Suprapubic skin (tissue), 4 donors: Measurements from ENCODE around the gene PCSK2. TPM values are rescaled to one million over a fixed set of nuclear protein-coding genes. Genes with fewer than 3 reads are reported as not detected.

Experiments
- DNase-seq, 2 donors: peaks; one replicate each; pipeline ENCODE4 v3.0.0-alpha.2; 2019; ENCODE audit warnings: low spot score in 2 of 2
- H3K27ac ChIP-seq: fragments of 200-600 bp; sonication (generic); one replicate; pipeline ENCODE4 v1.5.1; 2019
- H3K27me3 ChIP-seq: fragments of 200-600 bp; sonication (generic); one replicate; pipeline ENCODE4 v1.5.1; 2019
- H3K36me3 ChIP-seq: fragments of 200-600 bp; sonication (generic); one replicate; pipeline ENCODE4 v1.5.1; 2019
- H3K4me1 ChIP-seq: fragments of 200-600 bp; sonication (generic); one replicate; pipeline ENCODE4 v1.5.1; 2019
- H3K4me3 ChIP-seq: fragments of 200-600 bp; sonication (generic); one replicate; pipeline ENCODE4 v1.5.1; 2019; ENCODE audit warnings: mild to moderate bottlenecking
- H3K9me3 ChIP-seq: fragments of 200-600 bp; sonication (generic); one replicate; pipeline ENCODE4 v1.5.1; 2019
- CTCF ChIP-seq, 2 donors: fragments of 200-600 bp in 1 of 2; fragments of 450-650 bp in 1 of 2; sonication (generic) in 1 of 2; IDR thresholded peaks; one replicate each; pipeline ENCODE4 v1.5.1; 2016 to 2019; ENCODE audit warnings: antibody characterized with exemption in 2 of 2, mild to moderate bottlenecking in 1 of 2, moderate library complexity in 1 of 2
- EP300 ChIP-seq: sonication (generic); formaldehyde crosslinking; IDR thresholded peaks from one replicate; pipeline ENCODE4 v1.6.1; 2017; ENCODE audit warnings: antibody characterized with exemption
- POLR2A ChIP-seq, 2 donors: fragments of 450-650 bp; IDR thresholded peaks; one replicate each; pipeline ENCODE4 v1.6.1; 2017; ENCODE audit warnings: antibody characterized with exemption in 2 of 2, mild to moderate bottlenecking in 2 of 2, moderate library complexity in 2 of 2
- POLR2AphosphoS5 ChIP-seq, 3 donors: sonication (generic); formaldehyde crosslinking; IDR thresholded peaks; one replicate each; pipeline ENCODE4 v1.6.1; 2017; ENCODE audit warnings: antibody characterized with exemption in 3 of 3
- WGBS: methylation state at CpG from one replicate; pipeline ENCODE4 v1.1.5; 2018; 5-methylcytosine and 5-hydroxymethylcytosine counted together
- total RNA-seq, 4 donors: library from RNA; depleted of rRNA; stranded (reverse); fragments of >200 nt; gene quantifications; one replicate each; pipeline ENCODE4 v1.1.0, GENCODE V29; 2016

Gene PCSK2
- total RNA-seq, 4 donors from 2014 or later, result 5.2 to 23.1 (median 12.9) TPM

DNA sequence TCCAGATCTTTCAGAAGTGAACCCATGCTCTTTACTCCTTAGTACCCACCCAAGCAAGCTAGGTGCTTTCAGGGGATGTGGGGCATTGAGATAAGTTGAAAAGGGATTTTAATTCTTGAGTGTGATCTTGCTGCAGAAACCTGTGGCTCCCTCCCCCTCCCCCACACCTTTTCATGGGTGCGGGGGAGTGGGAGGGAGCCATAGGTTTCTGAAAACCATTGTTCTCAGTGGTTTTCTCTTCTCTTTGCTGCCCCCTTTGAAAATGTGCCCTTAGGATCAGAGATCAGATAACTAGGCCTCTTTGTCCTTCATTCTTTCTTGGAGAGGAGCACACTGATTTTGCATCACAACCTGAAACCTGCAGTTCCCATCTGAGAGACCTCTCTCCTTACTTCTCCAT, 2.4 kb downstream of the PCSK2 start:
- Histone ChIP-seq H3K27me3 (peaks cover 60% of the 10 kb centered on the region), H3K9me3 (no peaks in the 10 kb centered on the region)
- TF ChIP-seq CTCF (IDR thresholded peaks at IDR 0.05) (no peak), POLR2A (IDR thresholded peaks at IDR 0.05) (no peak), EP300 (no peak), POLR2AphosphoS5 (IDR thresholded peaks at IDR 0.05) (no peak)

GRCh38 chr20:17233626-17234025, 6.8 kb downstream of the PCSK2 start:
- Histone ChIP-seq H3K27me3 (peaks cover 21% of the 10 kb centered on the region), H3K36me3 (no peaks in the 10 kb centered on the region), H3K27ac (no peak overlapping the region), H3K4me3 (no peak overlapping the region), H3K4me1 (peaks cover 2% of the 10 kb centered on the region), H3K9me3 (no peaks in the 10 kb centered on the region)
- 86% methylated on average over 4 of the region's 4 CpGs for WGBS
- DNase-seq, result no peak
- TF ChIP-seq POLR2AphosphoS5 (IDR thresholded peaks at IDR 0.05), result no peak
- TF ChIP-seq CTCF (IDR thresholded peaks at IDR 0.05), result no peak
- TF ChIP-seq EP300, result no peak
- no peak for TF ChIP-seq POLR2A (IDR thresholded peaks at IDR 0.05)

More for the DNA sequence above, 2.4 kb downstream of the PCSK2 start:
- Histone ChIP-seq H3K27ac (no peak overlapping the region), H3K4me1 (peaks cover 19% of the 10 kb centered on the region), H3K4me3 (no peak overlapping the region), H3K36me3 (no peaks in the 10 kb centered on the region)
- 35% methylated on average over 1 of the region's 1 CpG for WGBS
- no peak for DNase-seq

DNA sequence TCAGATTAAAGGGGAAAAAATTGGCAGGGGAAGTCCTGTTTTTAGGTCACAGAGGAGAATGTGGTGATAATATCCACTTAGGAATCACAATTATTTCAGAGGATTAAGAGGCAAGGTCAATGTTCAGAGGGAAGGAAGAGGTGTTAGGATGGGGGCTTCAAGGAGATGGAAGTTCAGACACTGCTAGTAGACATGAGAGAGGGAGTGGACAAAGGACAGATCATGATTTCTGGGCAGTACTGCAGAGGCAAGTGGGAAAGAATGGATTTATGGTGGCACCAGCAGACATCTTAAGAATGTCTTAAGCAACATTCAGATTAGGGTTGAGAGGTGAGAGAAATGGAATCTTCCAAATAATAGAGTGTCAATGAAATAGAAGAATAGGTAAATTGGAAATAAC, 9.9 kb downstream of the PCSK2 start:
- no peak for DNase-seq
- H3K9me3 ChIP-seq, result no peaks in the 10 kb centered on the region
- no peaks in the 10 kb centered on the region for H3K4me1 ChIP-seq
- H3K4me3 ChIP-seq, result no peak overlapping the region
- no peaks in the 10 kb centered on the region for H3K27me3 ChIP-seq
- H3K36me3 ChIP-seq, result no peaks in the 10 kb centered on the region
- H3K27ac ChIP-seq, result no peak overlapping the region
- no peak for TF ChIP-seq EP300
- TF ChIP-seq POLR2A (IDR thresholded peaks at IDR 0.05), result no peak
- TF ChIP-seq CTCF (IDR thresholded peaks at IDR 0.05), result no peak
- no peak for TF ChIP-seq POLR2AphosphoS5 (IDR thresholded peaks at IDR 0.05)

DNA sequence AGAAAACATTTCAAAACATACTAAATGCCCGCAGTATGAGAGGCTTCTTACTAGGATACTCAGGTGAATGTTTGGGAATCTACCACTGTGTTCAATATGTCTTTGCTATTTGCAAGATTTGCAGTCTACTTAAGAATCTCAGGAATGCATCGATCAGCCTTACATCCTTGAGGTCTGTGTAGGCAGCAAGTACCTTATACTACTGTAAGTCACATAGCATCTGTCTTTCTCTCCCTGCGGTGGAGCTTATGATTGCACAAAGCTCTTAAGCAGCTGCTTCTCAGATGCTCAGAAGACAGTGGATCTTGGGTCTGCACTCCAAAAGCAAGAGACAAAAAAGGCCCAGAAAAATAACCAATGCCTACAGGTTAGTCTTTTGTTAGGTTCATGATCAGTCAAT, 21.4 kb downstream of the PCSK2 start:
- TF ChIP-seq POLR2A (IDR thresholded peaks at IDR 0.05) (no peak), EP300 (no peak), POLR2AphosphoS5 (IDR thresholded peaks at IDR 0.05) (no peak), CTCF (IDR thresholded peaks at IDR 0.05) (no peak)
- no peak overlapping the region for H3K4me3 ChIP-seq
- no peak overlapping the region for H3K27ac ChIP-seq
- H3K36me3 ChIP-seq, result no peaks in the 10 kb centered on the region
- no peaks in the 10 kb centered on the region for H3K27me3 ChIP-seq
- H3K9me3 ChIP-seq, result no peaks in the 10 kb centered on the region
- 52% methylated on average over 3 of the region's 3 CpGs for WGBS
- no peak for DNase-seq
- H3K4me1 ChIP-seq, result no peaks in the 10 kb centered on the region

DNA sequence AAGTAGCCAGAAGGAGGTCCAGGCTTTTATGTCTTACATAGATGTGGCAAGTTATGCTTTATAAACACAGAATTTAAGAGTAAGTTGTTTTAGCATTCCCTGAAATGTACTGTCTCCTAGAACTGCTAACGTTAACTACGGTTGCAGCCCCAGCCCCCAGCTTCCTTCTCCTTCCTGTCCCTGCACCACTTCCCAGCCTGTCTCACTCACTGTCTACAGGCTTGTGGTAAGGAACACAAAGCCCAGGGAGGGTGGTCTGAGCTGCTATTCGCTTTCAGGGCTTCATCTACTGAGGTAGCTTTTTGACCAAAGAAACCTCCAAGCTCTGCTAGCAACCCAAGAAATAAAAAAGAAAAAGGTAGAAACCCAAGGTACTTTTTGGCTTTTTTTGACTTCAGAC, 35.9 kb downstream of the PCSK2 start:
- no peak for DNase-seq
- 47% methylated on average over 3 of the region's 3 CpGs for WGBS
- H3K27ac ChIP-seq, result no peak overlapping the region
- no peaks in the 10 kb centered on the region for H3K36me3 ChIP-seq
- no peaks in the 10 kb centered on the region for H3K4me1 ChIP-seq
- no peak overlapping the region for H3K4me3 ChIP-seq
- H3K27me3 ChIP-seq, result no peaks in the 10 kb centered on the region
- no peak for TF ChIP-seq CTCF (IDR thresholded peaks at IDR 0.05)
- no peak for TF ChIP-seq POLR2AphosphoS5 (IDR thresholded peaks at IDR 0.05)
- TF ChIP-seq EP300, result no peak
- TF ChIP-seq POLR2A (IDR thresholded peaks at IDR 0.05), result no peak
- H3K9me3 ChIP-seq, result no peaks in the 10 kb centered on the region
